ENCODE results near the gene CD200.

DNA sequence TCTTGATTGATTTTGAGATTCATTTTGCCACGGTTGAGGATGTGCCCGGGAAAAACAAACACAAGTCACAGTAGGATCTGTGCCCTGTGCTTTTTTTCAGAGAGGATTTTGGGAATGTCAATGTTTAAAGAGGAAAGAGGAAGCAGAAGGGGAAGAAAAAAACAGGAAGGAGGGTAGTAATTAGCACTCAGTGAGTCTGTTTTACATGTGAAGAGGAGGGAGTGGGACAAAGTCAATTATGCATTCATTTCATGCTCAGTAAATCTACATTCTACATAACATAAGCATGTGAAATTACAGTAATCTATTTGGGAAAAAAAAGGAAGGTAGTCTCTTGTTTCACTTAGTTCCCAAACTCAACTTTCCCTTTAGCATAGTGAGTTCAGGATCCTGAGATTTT lies 18.3 kb upstream of the CD200 start:
- TF ChIP-seq POLR2AphosphoS5 (IDR thresholded peaks at IDR 0.05; ENCODE audit: low read depth, low read length): no peak
- no peak for TF ChIP-seq POLR2A (IDR thresholded peaks at IDR 0.05; ENCODE audit: low read depth, low read length)
